ENCODE data around the gene KLF5.
"Not testable (repeated sequence)": the region's sequence is repeated elsewhere in the genome, so short reads cannot be mapped to it uniquely, and the experiment has no call there.

Gene KLF5

GRCh38 chr13:73090116-73090822, 31.5 kb downstream of the KLF5 start:
- DNase-seq = no peak

GRCh38 chr13:73090823-73091187, 32.0 kb downstream of the KLF5 start:
- DNase-seq = no peak

GRCh38 chr13:73092829-73093228, 34.0 kb downstream of the KLF5 start:
- DNase-seq = peak in 1 of 6 experiments; percentile 4

DNA sequence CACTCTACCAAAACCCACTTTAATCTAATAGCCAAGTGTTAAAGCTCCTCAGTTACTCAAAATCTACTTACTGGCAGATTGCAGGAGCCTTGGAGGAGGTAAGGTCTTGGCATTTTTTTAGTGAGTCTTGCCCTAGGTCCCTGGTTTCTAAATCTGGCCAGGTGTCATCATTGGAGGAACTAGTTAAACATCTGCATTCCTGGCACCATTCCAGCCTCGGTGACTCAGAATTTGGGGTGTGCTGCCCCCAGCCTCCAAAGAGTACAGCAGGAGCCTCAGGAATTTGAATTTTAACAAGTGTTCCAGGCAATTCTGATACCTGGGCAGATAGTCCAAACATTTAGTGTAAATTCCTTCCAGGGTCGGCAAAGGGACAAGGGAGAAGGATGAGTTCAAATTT, 37.4 kb downstream of the KLF5 start:
- DNase-seq = no peak

DNA sequence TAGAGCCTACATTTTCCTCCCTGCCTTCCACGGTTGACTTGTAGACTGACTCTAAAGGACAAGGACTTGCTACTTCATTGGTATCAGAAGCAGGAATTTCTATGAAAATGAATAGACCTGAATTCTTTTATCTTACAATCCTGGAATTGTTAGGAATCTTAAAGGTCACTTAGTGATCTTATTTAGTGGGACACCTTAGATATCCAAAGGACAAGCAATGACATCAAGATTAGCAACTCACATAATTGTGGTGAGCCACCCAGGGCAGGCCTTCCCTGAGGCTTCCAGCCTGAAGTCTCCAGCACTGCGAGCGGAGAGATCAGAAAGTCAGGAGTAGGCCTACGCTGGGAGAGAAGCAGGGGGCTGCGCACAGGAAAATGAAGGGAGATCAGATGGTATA, 37.8 kb downstream of the KLF5 start:
- no peak for DNase-seq

- DNase-seq = not testable (repeated sequence)
Measured at GRCh38 chr13:73100781-73101180, 42.0 kb downstream of the KLF5 start.

DNA sequence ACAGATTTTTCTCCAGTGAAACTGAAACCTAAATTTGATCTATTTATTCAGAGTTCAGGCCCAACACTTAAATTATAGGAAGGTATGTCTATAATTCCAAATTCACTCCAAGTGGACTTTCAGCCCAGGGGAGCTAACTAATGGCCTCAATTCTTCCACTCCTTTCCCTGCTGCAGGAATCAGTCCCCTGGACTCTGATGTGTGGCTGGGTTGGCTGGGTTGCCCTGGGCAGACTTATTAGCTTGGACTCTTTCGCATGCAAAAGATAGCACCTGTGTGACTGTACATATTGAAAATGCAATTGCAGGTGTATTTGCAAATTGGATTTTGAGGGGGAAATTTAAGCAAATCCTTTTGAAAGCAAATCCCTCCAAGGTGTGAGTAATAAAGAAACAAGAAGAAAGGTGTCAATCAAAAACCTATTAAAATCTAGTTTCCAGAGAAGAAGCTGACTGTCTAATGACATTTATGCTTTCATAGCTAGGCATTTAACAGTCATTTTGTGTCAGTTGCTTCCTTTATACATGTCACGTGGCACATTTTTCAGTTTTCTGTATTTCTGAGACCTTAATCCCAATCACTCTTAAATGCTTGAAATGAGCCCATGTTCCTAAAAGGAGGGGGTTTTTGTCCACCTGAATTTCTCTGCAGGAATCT, 42.7 kb downstream of the KLF5 start:
- DNase-seq = no peak

- DNase-seq = no peak
Measured at GRCh38 chr13:73103238-73103637, 44.4 kb downstream of the KLF5 start.

DNA sequence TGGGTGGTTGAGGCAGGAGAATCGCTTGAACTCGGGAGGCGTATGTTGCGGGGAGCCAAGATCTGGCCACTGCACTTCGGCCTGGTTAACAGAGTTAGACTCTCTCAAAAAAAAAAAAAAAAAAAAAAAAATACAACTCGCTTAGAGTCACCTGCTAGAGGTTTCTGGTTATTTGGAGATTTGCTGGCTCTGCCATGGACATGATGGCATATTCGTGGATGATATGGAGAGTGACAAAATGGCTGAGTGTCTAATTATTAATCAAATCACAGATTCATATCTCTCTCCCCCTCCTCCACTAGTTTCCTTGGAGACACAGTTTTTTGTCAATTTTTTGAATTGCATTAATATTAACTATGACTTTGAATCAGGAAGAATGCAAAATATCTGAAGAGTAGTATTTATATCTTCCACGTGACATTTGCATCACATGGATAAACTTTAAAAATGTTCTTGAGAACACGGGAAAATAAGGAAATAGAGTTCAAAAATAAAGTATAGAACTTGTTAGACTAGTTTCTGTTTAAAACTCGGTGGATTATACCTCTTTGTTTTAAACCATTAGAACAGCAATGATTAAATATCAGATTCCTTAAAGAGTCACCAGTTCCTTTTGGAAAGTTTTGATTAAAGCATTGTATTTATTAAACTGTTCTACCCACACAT, 47.8 kb downstream of the KLF5 start:
- DNase-seq = no peak

DNA sequence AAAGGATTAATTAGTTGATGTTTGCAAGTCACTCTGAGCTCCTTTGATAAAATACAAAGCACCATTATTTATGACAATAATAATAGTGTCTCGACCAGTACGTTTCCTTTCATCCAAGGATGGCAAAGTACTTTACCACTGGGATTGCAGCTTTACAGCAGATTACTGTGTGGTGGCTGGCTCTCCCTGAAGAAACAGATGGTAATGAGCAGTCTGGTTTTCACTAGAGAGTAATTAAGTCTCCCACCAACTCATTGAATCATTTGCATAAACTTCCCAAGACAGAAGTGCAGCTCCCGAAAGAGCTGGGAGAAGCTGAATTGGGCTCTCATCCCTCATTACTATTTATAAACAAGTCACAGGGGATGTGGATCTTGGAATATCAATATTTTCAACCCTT, 48.7 kb downstream of the KLF5 start:
- no peak for DNase-seq

GRCh38 chr13:73107970-73108369, 49.2 kb downstream of the KLF5 start:
- DNase-seq = no peak

DNA sequence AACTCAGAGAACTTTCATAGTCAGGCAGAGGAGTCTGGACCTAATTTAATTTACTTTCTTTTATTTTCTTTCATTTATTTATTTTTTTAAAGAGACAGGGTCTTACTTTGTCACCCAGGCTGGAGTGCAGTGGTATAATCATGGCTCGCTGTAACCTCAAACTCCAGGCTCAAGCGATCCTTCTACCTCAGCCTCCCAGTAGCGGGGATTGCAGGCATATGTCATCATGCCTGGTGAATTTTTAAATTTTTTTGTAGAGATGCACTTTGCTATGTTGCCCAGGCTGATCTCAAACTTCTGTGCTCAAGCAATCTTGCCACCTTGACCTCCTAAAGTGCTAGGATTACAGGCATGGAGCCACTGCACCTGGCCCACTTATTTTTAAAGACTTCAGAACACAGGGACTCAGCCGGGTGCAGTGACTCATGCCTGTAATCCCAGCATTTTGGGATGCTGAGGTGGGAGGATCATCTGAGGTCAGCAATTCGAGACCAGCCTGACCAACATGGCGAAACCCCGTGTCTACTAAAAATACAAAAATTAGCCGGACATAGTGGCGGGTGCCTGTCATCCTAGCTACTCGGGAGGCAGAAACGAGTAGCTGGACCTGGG, 50.6 kb downstream of the KLF5 start:
- no peak for DNase-seq

DNA sequence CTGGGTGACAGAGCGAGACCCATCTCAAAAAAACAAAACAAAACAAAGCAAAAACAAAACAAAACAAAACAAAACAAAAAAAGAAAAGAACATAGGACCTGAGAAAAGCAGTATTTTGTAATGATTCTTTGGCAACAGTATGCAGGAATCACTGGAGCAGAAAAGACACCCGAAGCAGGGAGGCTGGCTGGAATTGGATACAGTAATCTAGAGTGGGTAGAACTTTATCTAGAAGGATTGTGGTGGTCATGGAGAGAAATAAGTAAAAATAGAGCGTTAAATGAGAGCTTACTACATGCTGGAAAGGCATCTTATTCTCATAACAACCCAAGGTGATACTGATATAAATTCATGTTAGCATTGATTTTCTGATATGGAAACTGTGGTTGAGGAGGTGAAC, 51.2 kb downstream of the KLF5 start:
- no peak for DNase-seq

DNA sequence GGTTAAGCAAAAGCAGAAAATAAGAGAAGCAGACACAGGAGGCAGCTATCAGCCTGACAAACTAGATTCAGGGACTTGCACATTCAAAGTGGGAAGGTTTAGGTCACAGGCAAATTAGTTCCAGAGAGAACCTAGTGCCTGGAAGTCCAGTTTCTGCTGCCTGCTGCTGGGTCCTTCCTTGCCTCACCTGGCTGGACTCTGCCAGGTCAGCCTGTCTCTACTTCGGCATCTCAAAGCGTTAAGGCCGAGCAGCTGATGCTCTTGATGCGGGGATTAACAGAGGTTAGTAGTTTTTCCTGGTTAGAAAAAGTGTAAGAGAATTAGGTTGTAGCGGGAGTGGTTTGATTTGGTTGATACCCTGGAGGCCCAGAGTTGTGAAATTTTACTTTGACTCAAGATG, 52.0 kb downstream of the KLF5 start:
- DNase-seq = no peak

DNA sequence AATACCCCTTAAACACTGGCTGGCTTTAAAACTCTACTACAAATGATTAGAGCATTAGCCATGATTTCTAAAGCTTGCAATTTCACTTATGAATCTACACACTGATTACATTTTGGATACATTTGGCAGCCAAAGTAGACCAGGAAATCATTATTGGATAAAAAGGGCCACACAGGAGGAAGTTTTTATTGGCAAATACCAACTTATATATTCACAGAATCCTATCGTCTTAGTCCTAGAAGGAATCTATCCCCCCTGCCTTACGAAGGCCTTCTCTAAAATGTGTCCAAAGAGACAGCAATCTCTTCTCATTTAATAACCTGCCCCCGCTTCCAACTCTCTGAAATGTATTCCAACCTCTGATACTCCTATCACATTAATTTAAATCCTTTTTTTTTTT, 52.5 kb downstream of the KLF5 start:
- no peak for DNase-seq

GRCh38 chr13:73119612-73120011, 60.8 kb downstream of the KLF5 start:
- no peak for DNase-seq

Measured in stimulated activated naive CD4-positive, alpha-beta T cell (primary cell).